Activated T-cell treated with anti-CD3 and anti-CD28 coated beads for 48 hours (primary cell): ENCODE data around the gene CIB2.
"Not testable (repeated sequence)": the region's sequence is repeated elsewhere in the genome, so short reads cannot be mapped to it uniquely, and the experiment has no call there.

Experiments
- DNase-seq: peaks from one replicate; pipeline ENCODE4 v3.0.0-alpha.2; 2020; ENCODE audit warnings: low read depth

CIB2 gene

DNA sequence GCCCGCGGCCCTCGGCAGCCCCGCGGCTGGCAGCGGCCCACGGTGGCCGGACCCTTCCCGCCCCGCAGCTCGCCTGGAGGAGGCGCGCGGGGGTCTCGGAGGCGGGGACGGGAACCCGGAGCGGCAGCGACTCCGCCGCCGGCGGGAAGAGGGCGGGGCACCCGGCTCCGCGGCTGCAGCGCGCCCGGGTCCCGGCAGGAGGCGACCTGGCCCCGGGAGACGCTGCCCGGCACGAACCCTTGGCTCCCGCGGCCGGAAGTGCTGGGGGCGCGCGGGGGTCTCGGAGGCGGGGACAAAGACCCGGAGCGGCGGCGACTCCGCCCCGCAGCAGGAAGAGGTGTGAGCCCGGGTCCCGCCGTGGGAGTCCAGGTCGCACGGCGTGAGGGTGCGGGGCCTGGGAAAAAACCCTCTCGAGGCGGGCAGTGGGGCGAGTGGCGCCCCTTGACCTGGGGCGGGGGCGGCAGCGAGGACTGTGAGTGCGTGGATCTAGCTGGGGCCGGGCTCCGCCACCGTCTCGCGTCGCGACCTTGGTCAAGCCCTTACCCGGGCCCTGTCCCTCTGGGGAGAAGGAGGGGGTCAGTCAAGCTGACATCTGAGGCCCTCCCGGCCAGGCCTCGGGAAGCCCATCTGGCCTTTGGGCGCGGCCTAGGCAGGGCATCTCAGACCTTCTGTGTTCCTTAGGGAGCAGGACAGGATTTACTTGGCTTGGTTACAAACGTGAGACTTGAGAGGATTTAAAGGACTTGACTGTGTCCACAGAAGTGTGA is at the start of gene CIB2:
Gene CIB2 (minus strand): TSS at position 151 of the 767 bp plus-strand sequence. CDS start 230 bp downstream, outside the sequence.
- peak; percentile 82 for DNase-seq

- DNase-seq = no peak
These were observed 48.7 kb upstream of the CIB2 start for GRCh38 chr15:78179906-78180305.

- DNase-seq = no peak
These were observed 48.1 kb upstream of the CIB2 start for GRCh38 chr15:78179286-78179840.

- no peak for DNase-seq
These were observed 46.8 kb upstream of the CIB2 start for GRCh38 chr15:78178064-78178463.

DNA sequence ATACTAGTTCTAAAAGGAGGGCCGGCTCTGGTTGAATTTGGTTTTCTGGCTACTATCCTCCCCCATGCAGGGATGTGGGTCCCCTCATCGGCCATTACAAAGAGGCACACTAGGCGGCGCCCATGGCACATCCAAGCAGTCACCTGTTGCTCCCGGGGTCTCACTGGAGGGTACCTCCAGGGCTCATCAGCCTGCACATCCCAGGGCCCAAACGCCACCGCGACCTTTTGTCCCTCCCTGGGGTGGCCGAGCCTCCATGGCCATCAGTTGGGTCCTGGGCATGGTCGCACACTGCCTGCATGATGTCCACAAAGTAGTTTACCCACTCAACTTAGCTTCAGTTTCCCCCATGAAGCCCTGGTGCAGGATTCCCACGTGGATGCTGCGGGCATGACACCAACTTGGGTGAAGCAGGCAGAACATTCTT is 46.2 kb upstream of the CIB2 start:
- DNase-seq = no peak

GRCh38 chr15:78175330-78175729 is 44.1 kb upstream of the CIB2 start:
- DNase-seq = no peak

GRCh38 chr15:78174401-78174800 is 43.2 kb upstream of the CIB2 start:
- DNase-seq = no peak

DNA sequence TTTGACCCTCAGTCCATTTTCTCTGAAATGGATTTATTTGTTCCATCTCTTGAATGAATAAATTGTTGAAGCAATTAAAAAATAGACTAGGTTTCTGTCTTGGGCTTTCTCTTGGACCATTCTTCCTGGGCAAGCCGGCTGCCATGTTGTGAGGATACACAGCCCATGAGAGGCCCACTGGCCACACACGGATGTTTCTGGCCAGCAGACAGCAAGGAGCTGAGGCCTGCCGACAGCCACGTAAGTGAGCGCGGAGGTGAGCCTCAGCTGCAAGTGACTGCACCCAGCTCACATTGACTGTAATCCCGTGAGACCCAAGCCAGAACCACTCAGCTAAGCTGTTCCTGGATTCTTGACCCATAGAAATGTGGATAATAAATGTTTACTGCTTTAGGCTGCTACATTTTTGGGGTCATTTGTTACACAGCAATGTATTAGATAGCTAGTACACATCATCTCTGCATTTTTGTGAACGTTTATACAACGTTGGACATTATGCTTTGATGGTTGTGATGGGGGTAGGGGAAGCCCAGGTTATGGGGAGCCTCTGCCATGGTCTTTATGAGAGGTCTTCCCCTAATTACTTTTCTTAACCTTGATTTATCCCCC is 40.7 kb upstream of the CIB2 start:
- no peak for DNase-seq

DNA sequence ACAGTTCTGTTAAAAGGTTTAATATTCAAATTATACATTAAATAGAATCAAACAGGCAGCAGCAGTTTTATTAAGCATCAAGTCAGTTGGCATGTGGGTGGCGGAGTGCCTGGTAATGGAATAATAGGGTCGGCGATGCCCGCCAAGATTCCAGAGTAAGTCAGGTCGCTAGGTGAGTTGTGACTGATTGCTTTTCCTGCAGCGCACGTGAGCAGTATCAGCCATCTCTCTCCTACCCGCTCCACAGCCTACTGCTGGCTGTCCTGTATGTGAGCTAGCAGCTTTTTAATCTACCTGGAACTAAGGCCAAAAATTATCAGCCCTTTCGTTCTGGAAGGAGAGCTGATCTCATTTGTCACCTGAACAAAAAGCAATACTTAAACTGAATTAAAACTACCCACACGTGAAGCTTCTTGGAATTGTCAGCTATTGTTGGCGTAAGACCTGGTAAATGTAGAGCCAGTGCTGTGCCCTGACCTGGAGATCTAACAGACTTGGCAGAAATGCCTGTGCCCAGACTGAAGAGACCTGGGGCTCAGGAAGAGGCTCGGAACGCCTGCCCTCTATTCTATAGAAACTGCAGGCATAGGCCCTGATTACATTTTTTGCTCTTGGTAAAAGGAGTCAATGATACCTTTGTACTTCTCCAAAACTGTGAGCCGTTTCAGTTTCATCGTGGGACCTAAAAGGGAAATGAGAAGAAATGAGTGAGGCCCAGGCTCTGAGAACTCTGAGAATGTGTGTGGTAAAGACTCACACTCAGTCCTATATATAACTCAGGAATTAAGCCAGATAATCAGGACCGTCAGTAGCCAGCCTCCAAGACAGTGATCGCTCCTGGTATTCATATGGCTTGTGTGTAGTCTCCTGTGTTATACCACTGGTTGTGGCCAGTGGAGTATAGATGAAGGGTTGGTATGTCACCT is 39.9 kb upstream of the CIB2 start:
- no peak for DNase-seq

- no peak for DNase-seq
These were observed 37.4 kb upstream of the CIB2 start for GRCh38 chr15:78168608-78169007.

DNA sequence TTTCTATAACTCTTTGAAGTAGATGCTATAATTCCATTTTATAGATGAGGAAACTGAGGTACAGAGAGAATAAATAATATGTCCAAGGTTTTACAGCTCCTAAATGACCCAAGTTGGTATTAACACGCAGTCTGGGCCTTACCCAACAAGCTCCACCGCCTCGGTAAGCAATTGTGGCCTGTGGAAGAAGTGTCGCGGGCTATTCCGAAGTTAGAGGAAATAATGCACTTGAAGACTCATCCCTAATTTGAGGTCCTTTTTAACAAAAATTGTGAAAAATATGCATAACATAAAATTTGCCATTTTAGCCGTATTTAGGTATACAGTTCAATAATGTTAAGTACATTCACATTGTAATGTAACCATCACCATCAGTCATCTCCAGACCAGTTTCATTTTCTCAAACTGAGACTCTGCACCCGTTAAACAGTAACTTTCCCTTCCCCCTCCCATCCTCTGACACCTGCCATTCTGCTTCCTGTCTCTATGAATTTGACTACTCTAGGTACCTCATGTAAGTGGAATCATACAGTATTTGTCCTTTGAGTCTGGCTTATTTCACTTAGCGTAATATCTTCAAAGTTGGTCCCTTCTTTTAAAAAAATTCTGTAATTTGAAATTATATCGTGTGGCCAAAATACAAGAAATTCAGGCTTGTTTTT is 36.1 kb upstream of the CIB2 start:
- DNase-seq = no peak

- DNase-seq = no peak
These were observed 32.8 kb upstream of the CIB2 start for GRCh38 chr15:78164010-78164409.

DNA sequence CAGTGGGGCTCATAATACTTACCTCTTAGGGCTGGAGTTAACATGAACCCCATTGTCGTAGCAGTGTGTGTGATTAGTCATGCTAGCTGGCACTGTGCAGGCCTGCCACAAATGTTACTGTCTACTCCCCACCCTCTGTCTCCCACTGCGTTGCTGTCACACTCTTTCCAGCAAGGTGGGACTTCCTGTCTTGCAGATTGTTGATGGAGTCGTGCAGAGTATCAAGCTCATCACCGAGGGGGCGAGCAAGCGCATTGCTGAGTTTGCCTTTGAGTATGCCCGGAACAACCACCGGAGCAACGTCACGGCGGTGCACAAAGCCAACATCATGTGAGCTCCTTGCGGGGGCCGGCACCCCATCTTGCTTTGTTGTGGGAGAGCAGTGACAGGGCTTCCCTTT is 30.8 kb upstream of the CIB2 start:
- DNase-seq = no peak

DNA sequence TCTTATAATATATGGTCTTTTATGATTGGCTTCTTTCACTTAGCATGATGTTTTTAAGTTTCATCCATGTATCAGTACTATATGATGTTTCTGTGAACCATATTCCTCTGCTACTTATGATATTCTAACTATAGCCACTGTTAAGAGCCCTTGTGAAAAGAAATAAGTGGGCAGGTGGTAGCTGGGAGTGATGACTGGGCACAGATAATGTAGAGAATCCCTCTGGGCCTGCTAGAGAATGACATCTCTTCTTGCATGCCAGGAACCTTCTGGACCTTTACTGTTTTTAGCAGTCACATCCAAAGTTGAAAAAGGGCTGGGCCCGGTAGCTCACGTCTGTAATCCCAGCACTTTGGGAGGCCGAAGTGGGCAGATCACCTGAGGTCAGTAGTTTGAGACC is 28.1 kb upstream of the CIB2 start:
- DNase-seq = no peak

DNA sequence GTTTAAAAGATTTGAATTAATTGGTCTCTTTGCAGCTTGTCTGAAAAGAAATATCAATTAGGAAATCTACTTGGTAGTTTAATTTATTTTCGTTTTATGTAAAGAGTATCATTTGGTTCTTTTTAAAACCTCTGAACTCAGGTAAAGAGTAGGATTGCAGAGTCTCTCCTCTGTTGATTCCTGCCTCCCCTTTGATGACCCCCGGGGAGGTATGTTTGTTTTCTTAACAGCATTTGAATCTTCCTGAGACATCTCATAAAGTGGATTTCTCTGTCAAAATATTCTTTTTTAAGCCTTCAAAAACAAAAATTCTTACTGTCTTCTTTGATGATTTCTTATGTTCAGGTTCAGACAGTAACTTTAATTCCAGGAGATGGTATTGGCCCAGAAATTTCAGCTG is 26.0 kb upstream of the CIB2 start:
- no peak for DNase-seq

- DNase-seq = no peak
These were observed 25.4 kb upstream of the CIB2 start for GRCh38 chr15:78156653-78157052.

- no peak for DNase-seq
These were observed 24.2 kb upstream of the CIB2 start for GRCh38 chr15:78155355-78155939.

DNA sequence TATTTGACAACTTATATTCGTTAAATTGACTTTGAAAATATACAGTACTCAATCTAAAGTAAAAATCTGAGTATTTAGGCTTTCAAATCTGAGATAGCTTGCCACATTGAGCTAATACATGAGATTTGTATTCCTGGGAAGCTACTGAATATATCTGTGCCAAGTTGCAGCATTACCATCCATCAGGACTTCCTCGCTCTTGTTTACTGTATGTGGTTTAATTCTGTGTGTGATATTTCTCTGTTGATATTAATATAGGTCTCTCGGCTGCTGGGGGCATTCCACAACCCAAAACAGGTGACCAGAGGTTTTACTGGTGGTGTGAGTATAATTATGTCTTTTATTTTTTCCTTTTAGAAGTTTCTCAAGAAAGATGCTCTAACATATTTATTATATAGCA is 23.7 kb upstream of the CIB2 start:
- no peak for DNase-seq

DNA sequence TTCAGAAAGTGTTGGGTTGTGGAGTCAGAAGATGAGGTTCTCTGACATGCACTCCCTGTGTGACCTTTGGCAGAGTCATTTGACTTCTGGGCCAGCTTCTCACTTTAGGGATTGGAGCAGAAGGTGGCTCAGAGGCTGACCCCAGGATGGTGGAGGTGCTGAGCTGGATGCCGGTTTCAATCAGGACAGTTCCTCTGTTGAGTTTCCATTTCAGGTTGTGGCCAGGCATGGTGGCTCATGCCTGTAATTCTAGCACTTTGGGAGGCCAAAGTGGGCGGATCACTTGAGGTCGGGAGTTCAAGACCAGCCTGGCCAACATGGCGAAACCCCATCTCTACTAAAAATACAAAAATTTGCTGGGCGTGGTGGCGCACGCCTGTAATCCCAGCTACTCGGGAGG is 19.8 kb upstream of the CIB2 start:
- not testable (repeated sequence) for DNase-seq

DNA sequence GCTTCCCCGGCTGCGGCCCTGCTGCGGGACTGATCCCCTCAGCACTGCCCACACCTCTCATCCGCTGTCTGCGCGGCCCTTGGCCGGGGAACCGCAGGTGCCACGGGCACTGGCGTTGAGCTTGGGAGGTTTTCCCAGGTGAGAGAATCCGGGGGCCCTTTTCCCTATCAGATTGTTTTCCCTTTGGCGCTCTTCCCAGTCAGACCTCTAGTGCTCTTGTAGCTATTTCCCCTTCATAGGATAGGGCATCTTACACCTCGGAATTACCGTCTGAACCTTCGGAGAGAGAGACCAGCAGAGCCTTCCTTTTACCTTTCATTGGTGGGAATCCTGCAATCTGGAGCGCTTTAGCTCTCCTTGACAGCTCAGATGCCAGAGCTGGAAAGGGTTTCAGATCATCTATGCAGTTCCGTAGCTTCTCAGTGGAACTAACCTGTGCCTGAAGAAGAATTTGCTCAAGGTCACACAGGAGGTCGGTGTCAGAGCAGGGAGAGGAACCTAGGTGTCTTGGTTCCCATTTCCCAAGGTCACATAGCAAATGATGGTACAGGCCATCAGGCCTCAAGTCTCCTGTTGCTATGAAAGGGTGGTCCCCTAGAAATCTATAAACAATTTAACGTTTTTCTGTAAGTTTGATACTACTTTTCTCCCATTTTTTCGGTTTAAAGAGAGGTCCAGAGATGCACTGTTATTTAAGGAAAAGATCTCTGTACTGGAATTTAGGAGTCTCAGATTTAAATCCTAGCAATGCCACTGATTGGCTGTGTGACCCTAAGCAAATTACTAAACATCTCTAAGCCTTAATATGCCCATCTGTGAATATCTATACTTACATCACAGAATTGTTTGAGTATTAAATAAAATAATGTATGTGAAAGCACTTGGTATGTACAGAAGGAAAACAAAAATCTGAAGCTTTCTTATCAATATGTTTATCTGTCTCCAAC is 18.8 kb upstream of the CIB2 start:
- DNase-seq = no peak
